AG04450 (cell line): ENCODE results near the gene TACC2. TPM values are rescaled to one million over a fixed set of nuclear protein-coding genes. Genes with fewer than 3 reads are reported as not detected.
"Not testable (repeated sequence)": the region's sequence is repeated elsewhere in the genome, so short reads cannot be mapped to it uniquely, and the experiment has no call there.

Source experiments
- CTCF ChIA-PET: fragments of 300-600, 350-600 bp; formaldehyde crosslinking; extraction: SDS; loops from one replicate; lab custom pipeline; 2022; ENCODE audit warnings: antibody characterized with exemption, inconsistent platforms; lab: Charles Lee
- POLR2A ChIA-PET: fragments of 350-600 bp; formaldehyde crosslinking; extraction: SDS; loops from one replicate; lab custom pipeline; 2021; ENCODE audit warnings: antibody characterized with exemption, inconsistent platforms; lab: Yijun Ruan, JAX
- DNase-seq: peaks from one replicate; pipeline ENCODE4 v3.0.0-alpha.2; 2011; ENCODE audit warnings: low read depth, low spot score
- H3K27ac ChIP-seq: one replicate; pipeline ENCODE4 v1.5.1; 2012; ENCODE audit warnings: low read depth, low read length, control low read depth
- H3K27me3 ChIP-seq: one replicate; pipeline ENCODE4 v1.6.0; 2012; ENCODE audit warnings: low read length; ENCODE audit not compliant: control insufficient read depth, insufficient read depth
- H3K4me3 ChIP-seq: 2 replicates; pipeline ENCODE4 v1.5.1; 2011; ENCODE audit warnings: mild to moderate bottlenecking, low read depth, low read length, control low read depth
- H3K9me3 ChIP-seq: 2 replicates; pipeline ENCODE4 v1.5.1; 2012; ENCODE audit warnings: low read length; ENCODE audit not compliant: control insufficient read depth, insufficient read depth
- polyA plus RNA-seq: library from polyadenylated mRNA; depleted of rRNA; stranded (reverse); fragments of >200 nt; gene quantifications from 2 replicates; pipeline ENCODE4 v1.2.3, GENCODE V29; 2011
- TF ChIP-seq, protein P1 (sequence below): IDR thresholded peaks from 2 replicates; pipeline ENCODE4 v1.5.1; 2011; ENCODE audit warnings: low read depth, low read length, control low read depth, inconsistent platforms

TACC2 gene
- polyA plus RNA-seq, 1 experiment: 16.8 TPM

DNA sequence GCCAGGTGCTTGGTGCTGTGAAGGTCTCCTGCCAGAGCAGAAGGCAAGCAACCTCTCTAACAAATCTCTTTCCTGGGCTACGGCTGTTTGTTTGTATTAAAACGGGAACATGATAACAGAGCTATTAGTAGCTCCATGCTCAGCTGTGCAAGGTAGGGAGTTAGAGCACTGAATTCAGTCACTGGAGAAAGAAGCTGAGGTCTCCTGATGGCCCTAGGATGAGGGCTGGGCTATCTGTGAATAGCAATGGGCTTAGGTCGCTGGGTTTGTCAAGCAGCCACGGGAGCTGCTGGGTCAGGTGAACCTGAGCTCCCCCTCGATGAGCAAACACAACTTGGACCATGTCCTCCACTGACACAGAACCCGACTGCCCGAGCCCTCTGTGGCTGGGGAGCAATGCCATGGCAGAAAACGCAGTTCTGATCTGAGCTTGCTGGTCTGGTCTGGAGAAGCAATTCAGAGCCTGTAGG is 24.4 kb downstream of the TACC2 start:
- CTCF ChIA-PET: no interaction called here
- TF ChIP-seq, protein P1, sequence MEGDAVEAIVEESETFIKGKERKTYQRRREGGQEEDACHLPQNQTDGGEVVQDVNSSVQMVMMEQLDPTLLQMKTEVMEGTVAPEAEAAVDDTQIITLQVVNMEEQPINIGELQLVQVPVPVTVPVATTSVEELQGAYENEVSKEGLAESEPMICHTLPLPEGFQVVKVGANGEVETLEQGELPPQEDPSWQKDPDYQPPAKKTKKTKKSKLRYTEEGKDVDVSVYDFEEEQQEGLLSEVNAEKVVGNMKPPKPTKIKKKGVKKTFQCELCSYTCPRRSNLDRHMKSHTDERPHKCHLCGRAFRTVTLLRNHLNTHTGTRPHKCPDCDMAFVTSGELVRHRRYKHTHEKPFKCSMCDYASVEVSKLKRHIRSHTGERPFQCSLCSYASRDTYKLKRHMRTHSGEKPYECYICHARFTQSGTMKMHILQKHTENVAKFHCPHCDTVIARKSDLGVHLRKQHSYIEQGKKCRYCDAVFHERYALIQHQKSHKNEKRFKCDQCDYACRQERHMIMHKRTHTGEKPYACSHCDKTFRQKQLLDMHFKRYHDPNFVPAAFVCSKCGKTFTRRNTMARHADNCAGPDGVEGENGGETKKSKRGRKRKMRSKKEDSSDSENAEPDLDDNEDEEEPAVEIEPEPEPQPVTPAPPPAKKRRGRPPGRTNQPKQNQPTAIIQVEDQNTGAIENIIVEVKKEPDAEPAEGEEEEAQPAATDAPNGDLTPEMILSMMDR: no peak

DNA sequence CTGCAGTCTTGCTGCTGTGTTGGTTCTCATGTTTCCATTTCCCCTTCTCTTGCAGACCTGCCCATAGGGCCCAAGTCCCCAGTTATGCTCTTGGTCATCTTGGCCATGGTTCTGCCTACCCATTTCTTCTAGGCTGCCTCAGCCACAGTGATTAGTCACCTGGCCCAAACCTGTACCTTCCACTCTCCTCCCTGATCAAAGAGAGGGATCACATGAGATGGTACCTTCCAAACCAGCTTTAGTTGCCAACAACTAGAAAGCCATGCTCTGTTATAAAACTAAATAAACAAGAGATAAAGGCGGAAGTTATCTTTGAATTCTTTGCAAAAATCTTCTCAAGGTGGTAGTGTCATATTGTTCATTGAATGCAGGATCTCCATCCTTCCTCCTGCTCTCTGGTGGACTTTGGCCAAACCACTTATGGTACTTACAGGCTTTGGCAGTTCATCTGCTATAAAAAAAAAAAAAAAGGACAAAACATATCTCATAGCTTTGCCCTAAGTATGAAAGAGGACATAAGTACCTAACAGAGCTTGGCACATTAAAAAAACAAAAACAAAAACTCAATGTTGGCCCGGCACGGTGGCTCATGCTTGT is 25.8 kb downstream of the TACC2 start:
- no peak overlapping the region for H3K4me3 ChIP-seq
- DNase-seq: no peak
- POLR2A ChIA-PET: interaction anchor here (0.7 kb wide), 1 partner anchor 14 kb away, joined by 7 read pairs; no protein-coding TSS in a partner anchor
- CTCF ChIA-PET: no interaction called here
- TF ChIP-seq, protein P1: no peak
- H3K27ac ChIP-seq: no peak overlapping the region
- H3K9me3 ChIP-seq: peaks cover 5% of the 10 kb centered on the region
- peaks cover 28% of the 10 kb centered on the region for H3K27me3 ChIP-seq

More for the DNA sequence above, 24.4 kb downstream of the TACC2 start:
- Histone ChIP-seq H3K9me3 (peaks cover 5% of the 10 kb centered on the region), H3K4me3 (no peak overlapping the region), H3K27me3 (peaks cover 14% of the 10 kb centered on the region), H3K27ac (no peak overlapping the region)
- POLR2A ChIA-PET: no interaction called here
- no peak for DNase-seq

- POLR2A ChIA-PET, H3K9me3 ChIP-seq, H3K27ac ChIP-seq, CTCF ChIA-PET, H3K4me3 ChIP-seq, DNase-seq: not testable (repeated sequence)
- peaks cover 30% of the 10 kb centered on the region for H3K27me3 ChIP-seq
These were observed 29.0 kb downstream of the TACC2 start for GRCh38 chr10:122017926-122018325.

- TF ChIP-seq, protein P1: no peak
- Histone ChIP-seq H3K4me3 (no peak overlapping the region), H3K27me3 (peaks cover 24% of the 10 kb centered on the region), H3K27ac (no peak overlapping the region), H3K9me3 (no peaks in the 10 kb centered on the region; the same call in 1 of the 2 replicates)
- ChIA-PET POLR2A (no interaction called here), CTCF (no interaction called here)
- no peak for DNase-seq
These were observed 29.5 kb downstream of the TACC2 start for GRCh38 chr10:122018491-122018890.

- Histone ChIP-seq H3K27me3 (peaks cover 22% of the 10 kb centered on the region), H3K9me3 (no peaks in the 10 kb centered on the region; the same call in 1 of the 2 replicates), H3K4me3 (no peak overlapping the region), H3K27ac (no peak overlapping the region)
- no peak for DNase-seq
- POLR2A ChIA-PET: no interaction called here
- CTCF ChIA-PET: no interaction called here
- TF ChIP-seq, protein P1: no peak
These were observed 30.0 kb downstream of the TACC2 start for GRCh38 chr10:122018951-122019413.
